Coronary artery (tissue), 2 donors: ENCODE measurements around the gene RPS6KA1.
"Not testable (repeated sequence)": the region's sequence is repeated elsewhere in the genome, so short reads cannot be mapped to it uniquely, and the experiment has no call there.

Experiments
- DNase-seq: peaks from one replicate; pipeline ENCODE4 v3.0.0-alpha.2; 2017; ENCODE audit warnings: low spot score
- H3K27ac ChIP-seq, 2 donors: fragments of 200-600 bp; sonication (generic); one replicate each; pipeline ENCODE4 v1.5.1; 2016 to 2019
- H3K4me3 ChIP-seq: fragments of 200-600 bp; sonication (generic); 2 replicates; pipeline ENCODE4 v1.5.1; 2016; ENCODE audit warnings: mild to moderate bottlenecking, moderate library complexity
- TF ChIP-seq, protein P1 (sequence below): fragments of 200-600 bp; sonication (generic); IDR thresholded peaks from one replicate; pipeline ENCODE4 v1.5.1; 2019; ENCODE audit warnings: antibody characterized with exemption

The RPS6KA1 gene

DNA sequence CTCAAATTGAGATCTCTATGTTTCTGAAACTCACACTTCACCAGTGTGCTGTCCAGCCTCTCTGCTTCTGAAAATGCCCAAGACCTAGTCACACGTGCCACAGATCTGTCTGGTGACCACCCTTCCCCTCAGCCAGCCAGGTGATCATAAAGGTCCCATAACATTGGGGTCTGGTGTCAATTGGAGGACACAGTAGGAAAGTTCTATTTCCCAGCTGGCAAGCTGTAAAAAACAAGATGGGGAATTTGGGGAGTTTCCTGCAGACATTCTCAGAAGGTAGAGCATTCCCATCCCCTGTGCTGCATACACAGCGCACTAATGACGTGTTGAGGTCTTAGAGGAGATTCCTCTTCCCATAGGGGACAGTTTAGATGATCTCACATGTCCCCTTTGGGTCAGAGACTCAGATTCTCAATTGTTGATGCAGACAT lies 50.1 kb downstream of the RPS6KA1 start:
- TF ChIP-seq, protein P1, sequence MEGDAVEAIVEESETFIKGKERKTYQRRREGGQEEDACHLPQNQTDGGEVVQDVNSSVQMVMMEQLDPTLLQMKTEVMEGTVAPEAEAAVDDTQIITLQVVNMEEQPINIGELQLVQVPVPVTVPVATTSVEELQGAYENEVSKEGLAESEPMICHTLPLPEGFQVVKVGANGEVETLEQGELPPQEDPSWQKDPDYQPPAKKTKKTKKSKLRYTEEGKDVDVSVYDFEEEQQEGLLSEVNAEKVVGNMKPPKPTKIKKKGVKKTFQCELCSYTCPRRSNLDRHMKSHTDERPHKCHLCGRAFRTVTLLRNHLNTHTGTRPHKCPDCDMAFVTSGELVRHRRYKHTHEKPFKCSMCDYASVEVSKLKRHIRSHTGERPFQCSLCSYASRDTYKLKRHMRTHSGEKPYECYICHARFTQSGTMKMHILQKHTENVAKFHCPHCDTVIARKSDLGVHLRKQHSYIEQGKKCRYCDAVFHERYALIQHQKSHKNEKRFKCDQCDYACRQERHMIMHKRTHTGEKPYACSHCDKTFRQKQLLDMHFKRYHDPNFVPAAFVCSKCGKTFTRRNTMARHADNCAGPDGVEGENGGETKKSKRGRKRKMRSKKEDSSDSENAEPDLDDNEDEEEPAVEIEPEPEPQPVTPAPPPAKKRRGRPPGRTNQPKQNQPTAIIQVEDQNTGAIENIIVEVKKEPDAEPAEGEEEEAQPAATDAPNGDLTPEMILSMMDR: no peak
- no peak for DNase-seq
- no peak overlapping the region for H3K4me3 ChIP-seq
- H3K27ac ChIP-seq: no peak overlapping the region

DNA sequence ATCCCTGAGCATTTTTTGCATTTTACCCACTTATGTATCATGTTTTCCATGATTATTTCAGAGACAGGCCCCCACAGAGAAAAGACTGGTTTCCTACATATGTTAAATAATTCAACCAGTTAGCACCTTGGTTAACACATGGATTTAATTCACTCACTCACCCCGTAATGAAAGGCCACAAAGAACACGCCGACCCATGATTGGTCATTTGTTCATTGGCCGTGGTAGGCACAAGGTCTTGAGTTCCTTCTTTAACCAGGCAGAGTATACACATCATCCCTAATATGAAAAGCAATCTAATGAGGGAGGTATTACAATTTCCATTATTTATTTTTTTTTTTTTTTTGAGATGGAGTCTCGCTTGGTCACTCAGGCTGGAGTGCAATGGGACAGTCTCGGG lies 50.6 kb downstream of the RPS6KA1 start:
- DNase-seq: no peak
- no peak overlapping the region for H3K27ac ChIP-seq
- TF ChIP-seq, protein P1: no peak
- no peak overlapping the region for H3K4me3 ChIP-seq

GRCh38 chr1:26581287-26581651 lies 51.7 kb downstream of the RPS6KA1 start:
- H3K4me3 ChIP-seq: no peak overlapping the region
- TF ChIP-seq, protein P1: no peak
- no peak overlapping the region for H3K27ac ChIP-seq
- DNase-seq: no peak

DNA sequence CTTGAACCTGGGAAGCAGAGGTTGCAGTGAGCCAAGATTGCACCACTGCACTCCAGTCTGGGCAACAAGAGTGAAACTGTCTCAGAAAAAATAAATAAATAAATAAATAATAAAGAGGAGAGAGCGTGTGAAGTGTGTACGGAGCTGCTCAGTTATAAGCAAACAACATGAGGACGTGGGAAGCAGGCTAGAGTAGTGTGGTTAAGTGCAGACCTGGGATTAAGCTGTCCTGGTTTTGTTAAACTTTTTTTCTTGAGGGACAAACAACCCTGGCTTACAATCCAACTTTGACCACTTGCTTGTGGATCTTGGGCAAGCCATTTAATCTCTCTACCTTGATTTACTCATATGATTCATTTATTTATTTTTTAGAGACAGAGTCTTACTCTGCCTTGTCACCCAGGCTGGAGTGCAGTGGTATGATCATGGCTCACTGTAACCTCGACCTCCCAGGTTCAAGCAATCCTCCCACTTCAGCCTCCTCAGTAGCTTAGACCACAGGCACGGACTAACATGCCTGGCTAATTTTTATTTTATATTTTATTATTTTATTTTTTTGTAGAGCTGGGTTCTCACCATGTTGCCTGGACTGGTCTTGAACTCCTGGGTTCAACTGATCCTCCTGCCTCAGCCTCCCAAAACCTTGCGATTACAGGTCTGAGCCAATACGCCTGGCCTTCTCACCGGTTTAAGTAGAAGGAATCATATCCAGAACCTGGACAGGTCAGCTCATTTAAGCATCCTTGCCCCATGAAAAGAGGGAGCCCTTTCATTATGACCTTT lies 52.7 kb downstream of the RPS6KA1 start:
- TF ChIP-seq, protein P1: no peak
- Histone ChIP-seq H3K27ac (no peak overlapping the region), H3K4me3 (no peak overlapping the region)
- DNase-seq: no peak

DNA sequence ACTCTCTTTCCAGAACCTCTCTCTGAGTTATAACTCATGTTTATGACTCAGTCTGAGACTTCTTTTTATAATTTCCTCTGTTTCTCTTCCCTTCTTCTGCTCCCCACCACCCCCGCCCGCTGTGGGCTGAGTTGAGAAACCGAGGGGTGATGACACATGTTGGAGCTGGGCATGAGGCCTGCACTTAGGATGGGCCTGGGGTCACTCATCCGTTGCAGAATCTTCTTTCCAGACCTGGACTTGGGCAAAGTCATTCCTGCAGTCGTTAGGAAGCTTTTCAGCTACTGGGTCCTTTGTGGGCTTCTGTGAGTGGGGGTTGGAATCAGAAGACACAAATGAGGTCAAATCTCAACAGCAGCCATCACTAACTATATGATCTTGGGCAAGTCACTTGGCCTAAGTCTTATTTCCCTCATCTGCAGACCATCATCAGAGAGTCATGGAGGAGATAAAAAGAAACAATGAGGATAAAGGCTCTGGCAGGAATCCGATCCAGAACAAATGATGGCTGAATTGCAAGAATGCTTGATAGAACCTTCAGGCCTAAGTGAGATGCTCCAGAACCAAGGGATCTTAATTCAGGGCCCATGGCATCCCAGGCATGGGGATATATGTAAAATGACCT lies 53.4 kb downstream of the RPS6KA1 start:
- TF ChIP-seq, protein P1: no peak
- no peak overlapping the region for H3K4me3 ChIP-seq
- no peak overlapping the region for H3K27ac ChIP-seq
- DNase-seq: no peak

DNA sequence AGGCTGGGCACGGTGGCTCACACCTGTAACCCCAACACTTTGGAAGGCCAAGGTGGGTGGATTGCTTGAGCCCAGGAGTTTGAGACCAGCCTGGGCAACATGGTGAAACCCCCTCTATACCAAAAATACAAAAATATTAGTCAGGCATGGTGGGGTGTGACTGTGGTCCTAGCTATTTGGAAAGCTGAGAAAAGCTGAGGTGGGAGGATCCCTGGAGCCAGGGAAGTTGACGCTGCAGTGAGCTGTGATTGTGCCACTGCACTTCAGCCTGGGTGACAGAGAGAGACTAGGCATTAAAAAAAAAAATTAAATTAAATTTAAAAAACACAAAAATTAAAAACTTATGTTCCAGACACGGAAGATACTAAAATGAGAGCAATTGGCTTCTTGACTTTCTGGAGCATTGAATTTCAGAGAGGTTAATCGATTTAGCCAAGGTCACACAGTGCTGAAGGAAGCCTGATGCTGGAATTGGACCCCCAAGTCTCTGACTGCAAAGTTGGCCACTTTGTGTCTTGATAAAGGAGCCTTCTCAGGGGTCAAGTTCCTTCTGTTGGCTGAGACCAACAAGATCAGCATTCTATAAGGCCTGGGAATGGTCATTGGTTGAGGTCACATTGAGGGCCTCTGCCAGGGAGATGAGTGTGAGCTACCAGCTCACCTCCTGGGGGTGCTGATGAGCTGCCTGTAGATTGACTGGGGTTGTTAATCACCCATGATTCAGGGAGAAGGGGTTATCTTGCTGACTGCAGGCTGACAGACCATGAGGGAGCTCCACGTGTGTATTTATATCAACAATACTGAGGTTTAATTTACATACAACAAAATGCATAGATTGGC lies 54.3 kb downstream of the RPS6KA1 start:
- Histone ChIP-seq H3K4me3 (no peak overlapping the region), H3K27ac (no peak overlapping the region)
- DNase-seq: no peak
- TF ChIP-seq, protein P1: no peak

- not testable (repeated sequence) for H3K4me3 ChIP-seq, DNase-seq, H3K27ac ChIP-seq
Observed at GRCh38 chr1:26584588-26584987, 55.0 kb downstream of the RPS6KA1 start.
